Glomerular visceral epithelial cell (primary cell): ENCODE results near the gene STRIP1.

ENCODE experiments used
- DNase-seq: peaks from one replicate; pipeline ENCODE4 v3.0.0-alpha.2; 2016; ENCODE audit errors: extremely low spot score

Gene STRIP1

DNA sequence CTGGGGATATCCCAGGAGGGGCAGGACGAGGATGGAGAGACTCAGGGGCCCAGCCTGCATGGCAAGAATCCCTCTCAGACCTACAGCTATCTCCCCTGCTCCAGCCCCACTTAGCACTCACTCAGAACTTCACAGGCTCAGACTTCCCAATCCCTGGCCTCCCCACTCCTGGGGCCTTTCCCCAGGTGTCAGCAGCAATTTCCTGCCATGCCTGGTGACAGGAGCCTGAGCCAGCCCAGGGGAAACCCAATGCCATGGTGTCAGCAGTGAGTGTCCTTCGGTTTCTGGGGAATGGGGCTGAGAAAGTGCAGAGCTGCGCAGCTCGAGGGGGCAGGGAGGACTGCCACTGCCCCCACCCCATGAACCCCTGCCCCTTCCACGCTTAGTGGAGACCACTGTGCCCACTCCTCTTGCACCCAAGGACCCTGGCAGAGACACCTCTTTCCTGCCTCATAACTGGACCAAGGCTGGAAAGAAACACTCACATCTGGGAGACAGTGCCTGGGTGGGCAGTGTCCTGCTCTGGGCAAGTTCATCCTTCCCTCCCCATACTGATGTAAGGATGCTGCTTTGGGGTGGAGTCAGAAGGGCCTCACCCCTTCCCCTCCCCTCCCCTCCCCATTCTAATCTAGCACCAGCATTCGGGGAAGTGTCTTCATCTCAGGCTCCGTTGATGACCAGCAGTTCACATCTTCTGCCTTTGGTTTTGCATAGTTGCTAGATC lies 60.7 kb downstream of the STRIP1 start:
- no peak for DNase-seq

DNA sequence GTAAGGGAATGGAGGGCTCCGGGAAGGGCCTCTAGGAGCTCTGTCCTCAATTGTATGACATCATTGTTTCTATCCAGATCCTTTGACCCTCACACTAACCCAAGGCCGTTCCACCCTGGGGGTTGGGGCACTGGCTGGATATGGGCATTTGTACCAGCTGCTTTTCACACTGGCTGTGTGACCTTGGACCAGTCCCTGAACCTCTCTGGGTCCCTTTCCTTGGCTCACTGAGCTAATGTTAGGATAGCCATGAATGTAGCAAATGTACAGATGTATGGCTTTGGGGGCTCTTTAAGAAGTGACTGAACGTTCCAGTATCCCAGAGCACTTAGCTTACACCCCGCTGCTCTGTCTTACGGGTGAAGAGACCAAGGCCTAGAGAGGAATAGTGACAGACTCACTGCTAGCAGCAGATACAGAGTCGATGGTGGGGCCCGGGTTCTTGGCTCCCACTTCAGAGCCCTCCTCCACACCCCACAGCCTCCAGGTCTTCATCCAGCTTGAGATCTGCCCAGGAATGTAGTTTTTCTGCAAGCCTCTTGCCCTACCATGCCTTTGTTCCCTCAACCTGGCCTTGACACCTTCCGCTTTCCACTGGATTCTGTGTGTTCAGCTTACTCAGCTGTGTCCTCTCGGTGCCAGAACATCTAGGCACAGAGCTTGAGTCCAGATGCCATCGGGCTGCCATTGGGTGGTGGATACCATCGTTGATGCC lies 63.2 kb downstream of the STRIP1 start:
- DNase-seq, result no peak

DNA sequence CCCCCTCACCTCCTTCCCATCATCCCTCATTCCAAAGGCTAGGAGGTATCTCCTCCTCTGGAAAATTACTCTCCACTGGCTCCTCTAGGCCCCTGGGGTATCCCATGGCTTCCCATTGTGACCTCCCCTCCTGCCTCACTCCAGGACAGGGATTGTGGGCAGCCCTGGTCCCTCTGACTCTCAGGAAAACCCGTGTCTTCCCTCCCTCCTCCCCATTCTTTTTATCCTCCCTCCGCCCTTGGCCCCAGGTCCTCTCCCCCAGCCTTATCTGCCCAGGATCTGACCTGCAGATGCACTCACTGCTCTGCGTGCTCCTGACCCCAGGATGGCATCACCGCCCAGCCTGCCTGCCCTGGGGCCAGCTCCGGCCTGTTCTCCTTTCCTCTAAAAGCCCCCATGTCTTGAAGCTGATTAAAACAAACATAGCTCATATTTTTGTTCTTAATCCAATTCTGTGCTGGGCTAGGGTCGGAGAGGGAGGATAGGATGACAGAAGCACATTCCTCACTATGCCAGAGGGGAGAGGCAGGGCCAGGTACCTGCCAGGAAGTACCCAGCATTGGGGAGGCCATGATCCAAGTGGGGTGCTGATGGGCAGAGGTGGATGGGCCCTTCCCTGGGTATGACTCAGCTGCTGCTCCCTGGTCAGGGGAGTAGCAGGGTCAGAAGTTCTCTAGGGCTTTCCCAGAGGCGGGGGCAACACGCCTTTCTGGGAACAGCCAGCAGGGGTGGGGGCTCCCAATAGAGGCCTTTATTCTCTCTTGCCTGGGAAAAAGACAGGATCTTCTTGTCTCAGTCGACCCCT lies 64.0 kb downstream of the STRIP1 start:
- DNase-seq, result no peak

DNA sequence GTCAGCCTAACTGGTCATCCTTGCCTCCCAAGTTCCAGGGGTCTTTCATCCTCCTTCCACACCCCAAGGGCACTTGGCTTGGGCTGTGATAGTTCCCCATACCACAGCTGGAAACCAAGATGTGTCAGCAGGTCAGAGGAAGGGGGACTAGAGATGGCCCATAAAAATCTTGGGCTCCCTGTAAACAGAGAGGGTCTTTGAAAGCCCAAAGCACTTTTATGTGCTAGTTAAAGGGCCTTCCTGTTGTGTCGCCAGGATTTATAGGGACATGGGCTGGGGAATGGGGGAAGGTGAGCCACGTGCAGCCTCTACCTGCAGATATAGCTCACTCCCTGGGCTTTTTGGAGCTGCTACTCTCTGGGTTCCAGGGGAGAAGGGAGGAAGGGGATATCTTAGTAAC lies 65.9 kb downstream of the STRIP1 start:
- no peak for DNase-seq

DNA sequence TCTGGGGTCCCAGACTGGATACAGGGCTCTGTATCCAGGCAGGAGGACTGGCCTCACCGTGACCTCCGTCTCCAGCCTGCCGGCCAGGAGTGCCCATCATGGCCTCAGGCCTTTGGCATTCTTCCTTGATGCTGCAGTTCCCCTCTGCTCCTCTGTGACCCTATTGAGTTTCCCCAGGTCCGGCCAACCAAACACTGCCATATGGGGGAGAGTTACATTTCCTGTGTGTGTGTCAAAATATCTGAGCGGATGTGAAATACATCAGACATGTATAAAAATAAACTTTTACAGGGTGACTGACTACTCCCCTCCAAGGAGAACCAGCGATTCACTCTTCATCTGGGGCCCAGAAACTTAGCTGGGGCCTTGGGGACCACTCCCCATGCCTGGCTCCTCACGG lies 67.7 kb downstream of the STRIP1 start:
- no peak for DNase-seq
